ENCODE measurements around the gene RBM39.

RBM39 gene

GRCh38 chr20:35739294-35740163 lies 2.5 kb downstream of the RBM39 start:
- H3K36me3 ChIP-seq (ENCODE audit: insufficient read depth, low read length), result peaks cover 71% of the 10 kb centered on the region
- peaks cover 53% of the 10 kb centered on the region for H3K4me1 ChIP-seq (ENCODE audit: insufficient read depth, low read length, severe bottlenecking)
- H3F3A ChIP-seq (ENCODE audit: insufficient read depth, low read length), result no peaks in the 10 kb centered on the region
- no peaks in the 10 kb centered on the region for H3K27me3 ChIP-seq (ENCODE audit: insufficient read depth, low read length)
- H3K9me2 ChIP-seq (ENCODE audit: low read depth, low read length), result no peaks in the 10 kb centered on the region
- H2AFZ ChIP-seq (ENCODE audit: low read length), result no peak overlapping the region
- peak overlapping the region; percentile 91 for H3K4me2 ChIP-seq (ENCODE audit: low read length)
- peak overlapping the region; percentile 97 for H3K4me3 ChIP-seq (ENCODE audit: low read depth, low read length, poor library complexity, severe bottlenecking)
- H4K20me1 ChIP-seq (ENCODE audit: insufficient read depth, low read length), result peaks cover 13% of the 10 kb centered on the region; the same call in 1 of the 2 replicates
- H3K79me2 ChIP-seq (ENCODE audit: insufficient read depth, low read length), result peaks cover 67% of the 10 kb centered on the region
- TF ChIP-seq CTCF (IDR thresholded peaks at IDR 0.05; ENCODE audit: low read length) (peak; percentile 36), EZH2 (IDR thresholded peaks at IDR 0.05; ENCODE audit: borderline replicate concordance, low read length) (no peak)
- peak overlapping the region; percentile 100 for H3K9ac ChIP-seq (ENCODE audit: low read length)
- H3K9me3 ChIP-seq (ENCODE audit: low read length), result no peaks in the 10 kb centered on the region
- H3K27ac ChIP-seq (ENCODE audit: low read depth, low read length, poor library complexity, severe bottlenecking), result no peak overlapping the region

GRCh38 chr20:35738410-35739179 lies 3.5 kb downstream of the RBM39 start:
- peaks cover 80% of the 10 kb centered on the region for H3K36me3 ChIP-seq (ENCODE audit: insufficient read depth, low read length)
- H2AFZ ChIP-seq (ENCODE audit: low read length), result no peak overlapping the region
- no peak overlapping the region for H3K27ac ChIP-seq (ENCODE audit: low read depth, low read length, poor library complexity, severe bottlenecking)
- H3K27me3 ChIP-seq (ENCODE audit: insufficient read depth, low read length), result no peaks in the 10 kb centered on the region
- H3K79me2 ChIP-seq (ENCODE audit: insufficient read depth, low read length), result peaks cover 76% of the 10 kb centered on the region
- peaks cover 13% of the 10 kb centered on the region; the same call in 1 of the 2 replicates for H4K20me1 ChIP-seq (ENCODE audit: insufficient read depth, low read length)
- H3K4me2 ChIP-seq (ENCODE audit: low read length), result no peak overlapping the region
- H3F3A ChIP-seq (ENCODE audit: insufficient read depth, low read length), result no peaks in the 10 kb centered on the region
- H3K9me2 ChIP-seq (ENCODE audit: low read depth, low read length), result no peaks in the 10 kb centered on the region
- peaks cover 44% of the 10 kb centered on the region for H3K4me1 ChIP-seq (ENCODE audit: insufficient read depth, low read length, severe bottlenecking)
- H3K9me3 ChIP-seq (ENCODE audit: low read length), result no peaks in the 10 kb centered on the region
- no peak overlapping the region for H3K4me3 ChIP-seq (ENCODE audit: low read depth, low read length, poor library complexity, severe bottlenecking)
- H3K9ac ChIP-seq (ENCODE audit: low read length), result no peak overlapping the region
- TF ChIP-seq CTCF (IDR thresholded peaks at IDR 0.05; ENCODE audit: low read length) (no peak), EZH2 (IDR thresholded peaks at IDR 0.05; ENCODE audit: borderline replicate concordance, low read length) (no peak)

GRCh38 chr20:35737865-35738333 lies 4.2 kb downstream of the RBM39 start:
- Histone ChIP-seq H3K4me3 (ENCODE audit: low read depth, low read length, poor library complexity, severe bottlenecking) (no peak overlapping the region), H3K27me3 (ENCODE audit: insufficient read depth, low read length) (no peaks in the 10 kb centered on the region), H3K4me2 (ENCODE audit: low read length) (no peak overlapping the region), H3K36me3 (ENCODE audit: insufficient read depth, low read length) (peaks cover 87% of the 10 kb centered on the region), H3K4me1 (ENCODE audit: insufficient read depth, low read length, severe bottlenecking) (peaks cover 37% of the 10 kb centered on the region), H4K20me1 (ENCODE audit: insufficient read depth, low read length) (peaks cover 13% of the 10 kb centered on the region; the same call in 1 of the 2 replicates), H3K9me3 (ENCODE audit: low read length) (no peaks in the 10 kb centered on the region), H3K27ac (ENCODE audit: low read depth, low read length, poor library complexity, severe bottlenecking) (no peak overlapping the region), H3K9ac (ENCODE audit: low read length) (no peak overlapping the region), H3K9me2 (ENCODE audit: low read depth, low read length) (no peaks in the 10 kb centered on the region), H3F3A (ENCODE audit: insufficient read depth, low read length) (no peaks in the 10 kb centered on the region), H2AFZ (ENCODE audit: low read length) (no peak overlapping the region), H3K79me2 (ENCODE audit: insufficient read depth, low read length) (peaks cover 81% of the 10 kb centered on the region)
- TF ChIP-seq CTCF (IDR thresholded peaks at IDR 0.05; ENCODE audit: low read length), result no peak
- TF ChIP-seq EZH2 (IDR thresholded peaks at IDR 0.05; ENCODE audit: borderline replicate concordance, low read length), result no peak

Measured in OCI-LY1 (cell line).